NCI-H2107 (cell line): ENCODE data around the gene XYLT1.
"Not testable (repeated sequence)": the region's sequence is repeated elsewhere in the genome, so short reads cannot be mapped to it uniquely, and the experiment has no call there.

Experiments used
- DNase-seq: peaks from one replicate; lab custom pipeline; 2025; lab: John Stamatoyannopoulos, UW

XYLT1 gene, protein sequence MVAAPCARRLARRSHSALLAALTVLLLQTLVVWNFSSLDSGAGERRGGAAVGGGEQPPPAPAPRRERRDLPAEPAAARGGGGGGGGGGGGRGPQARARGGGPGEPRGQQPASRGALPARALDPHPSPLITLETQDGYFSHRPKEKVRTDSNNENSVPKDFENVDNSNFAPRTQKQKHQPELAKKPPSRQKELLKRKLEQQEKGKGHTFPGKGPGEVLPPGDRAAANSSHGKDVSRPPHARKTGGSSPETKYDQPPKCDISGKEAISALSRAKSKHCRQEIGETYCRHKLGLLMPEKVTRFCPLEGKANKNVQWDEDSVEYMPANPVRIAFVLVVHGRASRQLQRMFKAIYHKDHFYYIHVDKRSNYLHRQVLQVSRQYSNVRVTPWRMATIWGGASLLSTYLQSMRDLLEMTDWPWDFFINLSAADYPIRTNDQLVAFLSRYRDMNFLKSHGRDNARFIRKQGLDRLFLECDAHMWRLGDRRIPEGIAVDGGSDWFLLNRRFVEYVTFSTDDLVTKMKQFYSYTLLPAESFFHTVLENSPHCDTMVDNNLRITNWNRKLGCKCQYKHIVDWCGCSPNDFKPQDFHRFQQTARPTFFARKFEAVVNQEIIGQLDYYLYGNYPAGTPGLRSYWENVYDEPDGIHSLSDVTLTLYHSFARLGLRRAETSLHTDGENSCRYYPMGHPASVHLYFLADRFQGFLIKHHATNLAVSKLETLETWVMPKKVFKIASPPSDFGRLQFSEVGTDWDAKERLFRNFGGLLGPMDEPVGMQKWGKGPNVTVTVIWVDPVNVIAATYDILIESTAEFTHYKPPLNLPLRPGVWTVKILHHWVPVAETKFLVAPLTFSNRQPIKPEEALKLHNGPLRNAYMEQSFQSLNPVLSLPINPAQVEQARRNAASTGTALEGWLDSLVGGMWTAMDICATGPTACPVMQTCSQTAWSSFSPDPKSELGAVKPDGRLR

GRCh38 chr16:17470908-17471718 lies at the start of gene XYLT1:
XYLT1 (minus strand) TSS chr16:17470960; CDS start chr16:17470796, 164 bp downstream.
- no peak for DNase-seq

- DNase-seq, result no peak
These were observed 49.4 kb upstream of the XYLT1 start for GRCh38 chr16:17520111-17520510.

- no peak for DNase-seq
These were observed 48.6 kb upstream of the XYLT1 start for GRCh38 chr16:17519101-17519955.

DNA sequence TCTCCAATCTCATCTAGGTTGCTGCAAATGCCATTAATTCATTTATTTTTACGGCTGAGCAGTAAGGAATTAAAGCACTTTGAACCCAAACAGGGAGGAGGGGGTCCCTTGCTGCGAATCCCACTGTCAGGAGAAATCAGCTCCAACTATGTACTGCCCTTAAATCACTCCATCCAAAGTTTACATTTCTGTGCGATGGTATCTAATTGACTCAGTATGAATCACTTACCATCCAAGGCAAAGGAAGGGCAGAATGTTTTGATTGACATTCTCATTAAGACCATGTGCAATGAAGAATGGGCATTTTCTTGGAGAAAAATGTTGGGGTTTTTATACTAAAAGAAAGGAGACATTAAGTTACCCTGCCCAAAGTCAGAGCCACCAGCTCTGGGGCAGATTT lies 47.7 kb upstream of the XYLT1 start:
- no peak for DNase-seq

DNA sequence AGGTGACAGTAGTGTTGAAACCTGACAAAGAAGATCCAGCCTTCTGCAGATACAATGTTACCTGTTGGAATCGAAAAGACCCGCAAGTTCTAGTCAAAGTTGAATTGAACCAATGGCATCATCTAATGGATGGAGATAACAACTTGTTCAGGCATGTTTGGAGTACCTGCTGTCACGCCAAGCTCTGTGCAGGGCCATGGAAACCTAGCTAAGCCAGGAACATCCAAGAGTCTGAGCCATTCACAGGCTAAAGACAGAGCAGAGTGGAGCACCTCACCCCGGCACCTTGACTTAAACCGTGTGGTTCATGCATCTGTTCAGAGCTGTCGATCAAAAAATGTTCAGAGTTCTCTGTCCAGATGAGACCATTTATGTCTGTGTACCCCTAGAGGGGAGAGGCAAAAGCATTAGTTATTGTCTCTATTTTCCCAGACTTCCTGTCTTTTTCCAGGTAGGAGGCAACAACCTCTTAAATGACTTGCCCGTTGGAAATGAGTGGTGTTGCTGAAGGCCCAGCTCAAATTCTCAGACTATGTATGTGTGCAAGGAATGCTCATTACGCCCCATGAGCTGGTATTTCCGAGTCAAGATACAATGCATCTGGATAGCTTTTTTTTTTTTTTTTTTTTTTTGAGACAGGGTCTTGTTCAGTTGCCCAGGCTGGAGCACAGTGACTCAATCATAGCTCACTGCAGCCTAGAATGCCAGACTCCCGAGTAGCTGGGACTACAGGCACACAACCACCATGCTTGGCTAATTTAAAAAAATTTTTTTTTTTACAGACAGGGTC lies 44.9 kb upstream of the XYLT1 start:
- no peak for DNase-seq

DNA sequence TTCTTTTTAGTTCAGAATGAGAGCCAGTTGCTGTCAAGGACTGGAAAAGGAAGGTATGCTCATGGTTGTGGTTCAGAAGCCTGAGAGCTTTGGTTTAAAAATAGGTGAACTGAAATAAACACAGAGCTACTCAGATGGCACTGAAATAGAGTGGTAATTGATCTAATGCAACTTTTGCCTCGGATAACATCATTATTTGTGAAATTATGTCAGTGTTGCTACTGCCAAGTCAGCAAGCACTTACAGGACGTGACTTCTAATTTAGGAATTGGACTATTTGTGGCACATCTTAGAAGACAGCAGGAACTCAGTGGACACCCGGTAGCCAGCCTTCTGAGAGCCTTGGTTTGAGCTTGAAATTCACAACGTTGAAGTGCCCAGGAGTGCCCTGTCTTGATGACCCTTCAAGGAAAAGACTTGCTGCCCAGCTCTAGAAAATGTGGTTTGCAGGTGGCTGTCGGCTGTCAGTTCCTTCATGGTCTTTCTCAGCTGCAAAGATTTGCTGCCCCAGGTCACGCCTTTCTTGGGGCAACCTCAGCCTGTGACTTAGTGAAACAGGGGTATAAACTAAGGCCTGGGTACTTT lies 42.0 kb upstream of the XYLT1 start:
- no peak for DNase-seq

DNA sequence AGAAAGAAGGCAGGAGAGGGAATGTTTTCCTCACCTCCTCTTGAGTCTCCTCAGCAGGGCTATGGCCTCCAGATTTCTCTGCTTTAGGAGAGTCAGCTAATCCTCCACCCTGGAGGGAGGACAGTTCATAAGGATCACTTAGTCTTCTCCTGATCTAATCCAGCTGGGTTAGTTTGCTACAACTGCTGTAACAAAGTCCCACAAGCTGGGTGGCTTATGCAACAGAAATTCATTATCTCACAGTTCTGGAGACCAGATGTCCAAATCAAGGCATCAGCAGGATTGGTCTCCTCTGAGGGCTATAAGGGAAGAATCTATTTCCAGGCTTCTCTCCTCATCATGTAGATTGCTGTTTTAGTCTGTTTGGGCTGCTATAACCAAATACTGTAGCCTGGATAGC lies 40.6 kb upstream of the XYLT1 start:
- DNase-seq, result no peak

- no peak for DNase-seq
These were observed 39.8 kb upstream of the XYLT1 start for GRCh38 chr16:17510567-17510966.

GRCh38 chr16:17509194-17509593 lies 38.4 kb upstream of the XYLT1 start:
- no peak for DNase-seq

- DNase-seq, result no peak
These were observed 37.5 kb upstream of the XYLT1 start for GRCh38 chr16:17508303-17508702.

DNA sequence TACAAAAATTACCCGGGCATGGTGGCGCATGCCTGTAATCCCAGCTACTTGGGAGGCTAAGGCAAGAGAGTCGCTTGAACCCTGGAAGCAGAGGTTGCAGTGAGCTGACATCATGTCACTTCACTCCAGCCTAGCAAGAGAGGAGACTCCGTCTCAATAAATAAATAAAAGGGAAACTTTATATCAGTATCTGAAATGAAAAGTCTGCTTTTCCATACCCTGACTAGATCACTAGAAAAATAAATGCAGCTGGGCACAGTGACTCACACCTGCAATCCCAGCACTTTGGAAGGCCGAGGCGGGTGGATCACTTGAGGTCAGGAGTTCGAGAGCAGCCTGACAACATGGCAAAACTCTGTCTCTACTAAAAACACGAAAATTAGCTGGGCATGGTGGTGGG lies 36.8 kb upstream of the XYLT1 start:
- not testable (repeated sequence) for DNase-seq

GRCh38 chr16:17505828-17506227 lies 35.1 kb upstream of the XYLT1 start:
- not testable (repeated sequence) for DNase-seq

- no peak for DNase-seq
These were observed 33.3 kb upstream of the XYLT1 start for GRCh38 chr16:17504050-17504449.

DNA sequence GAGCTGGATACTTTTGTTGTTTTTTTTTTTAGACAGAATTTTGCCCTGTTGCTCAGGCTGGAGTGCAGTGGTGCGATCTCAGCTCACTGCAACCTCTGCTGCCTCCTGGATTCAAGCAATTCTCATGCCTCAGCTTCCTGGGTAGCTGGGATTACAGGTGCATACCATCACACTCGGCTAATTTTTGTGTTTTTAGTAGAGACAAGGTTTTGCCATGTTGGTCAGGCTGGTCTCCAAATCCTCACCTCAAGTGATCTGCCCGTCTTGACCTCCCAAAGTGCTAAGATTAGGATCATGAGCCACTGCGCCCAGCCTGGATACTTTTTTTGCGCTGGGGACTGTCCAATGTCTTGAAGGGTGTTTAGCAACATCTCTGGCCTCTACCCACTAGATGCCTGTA lies 32.6 kb upstream of the XYLT1 start:
- no peak for DNase-seq

- no peak for DNase-seq
These were observed 30.6 kb upstream of the XYLT1 start for GRCh38 chr16:17501321-17501720.

DNA sequence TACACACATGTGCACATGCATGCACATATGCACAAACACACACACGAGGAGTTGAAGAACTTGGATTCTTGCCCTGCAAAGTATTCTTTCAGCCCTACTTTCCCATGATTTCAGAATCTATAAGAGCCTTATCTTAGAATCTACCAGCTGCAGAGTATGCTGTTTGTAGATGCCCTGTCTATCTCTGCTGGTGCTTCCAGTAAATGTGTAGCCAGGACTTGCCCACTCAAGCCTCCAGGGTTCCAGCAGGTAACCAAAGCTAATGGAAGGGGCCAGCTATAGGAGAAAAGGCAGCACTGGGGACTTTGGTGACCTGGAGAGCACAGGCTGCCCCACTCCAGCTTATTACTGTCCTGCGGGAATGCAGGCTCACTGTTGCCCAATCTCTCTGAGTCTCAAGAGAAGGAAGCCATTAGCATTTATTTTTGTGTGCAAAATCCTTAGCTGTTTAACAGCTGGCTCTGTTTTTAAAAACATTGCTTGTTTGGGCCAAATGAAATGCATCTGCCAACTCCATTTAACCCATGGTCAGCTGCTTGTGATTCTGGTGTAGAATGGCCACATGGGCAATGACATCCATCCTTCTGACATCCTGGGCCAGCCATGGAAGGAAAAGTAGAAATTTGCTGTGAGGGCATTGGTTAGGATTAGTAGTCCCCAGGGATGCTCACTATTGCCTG lies 28.6 kb upstream of the XYLT1 start:
- no peak for DNase-seq

DNA sequence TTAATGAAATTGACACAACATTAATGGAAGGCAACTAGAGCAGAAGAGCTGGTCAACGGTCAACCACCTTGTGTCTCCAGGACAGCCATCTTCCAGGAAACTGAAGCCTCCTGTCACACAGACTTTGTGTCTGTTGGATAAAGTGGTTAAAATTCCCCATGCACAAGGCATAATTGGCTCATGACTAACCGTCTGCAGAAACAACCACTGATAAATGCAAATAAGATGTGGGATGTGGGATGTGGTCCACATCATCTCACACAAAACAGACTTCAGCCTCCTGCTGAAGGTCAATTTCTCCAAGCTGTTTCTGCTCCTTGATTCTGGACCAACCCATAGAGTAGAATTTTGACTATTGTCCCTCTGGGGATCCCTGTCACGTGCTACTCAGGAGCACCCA lies 26.9 kb upstream of the XYLT1 start:
- no peak for DNase-seq

DNA sequence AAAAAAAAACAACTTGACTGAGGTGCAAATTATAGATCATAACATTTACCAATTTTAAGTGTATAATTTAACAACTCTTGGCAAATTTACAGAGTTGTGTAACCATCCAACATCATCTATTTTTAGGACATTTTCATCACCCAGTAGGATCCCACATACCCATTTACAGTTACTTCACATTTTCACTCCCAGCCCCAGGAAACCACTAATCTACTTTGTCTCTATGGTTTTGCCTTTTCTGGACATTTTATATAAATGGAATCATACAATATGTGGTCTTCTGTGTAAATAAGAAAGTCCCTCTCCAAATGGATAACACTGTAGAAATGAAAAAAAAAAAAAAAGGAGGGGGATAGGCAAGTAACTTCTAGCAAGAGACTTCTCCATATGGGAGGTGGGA lies 26.1 kb upstream of the XYLT1 start:
- DNase-seq, result no peak

DNA sequence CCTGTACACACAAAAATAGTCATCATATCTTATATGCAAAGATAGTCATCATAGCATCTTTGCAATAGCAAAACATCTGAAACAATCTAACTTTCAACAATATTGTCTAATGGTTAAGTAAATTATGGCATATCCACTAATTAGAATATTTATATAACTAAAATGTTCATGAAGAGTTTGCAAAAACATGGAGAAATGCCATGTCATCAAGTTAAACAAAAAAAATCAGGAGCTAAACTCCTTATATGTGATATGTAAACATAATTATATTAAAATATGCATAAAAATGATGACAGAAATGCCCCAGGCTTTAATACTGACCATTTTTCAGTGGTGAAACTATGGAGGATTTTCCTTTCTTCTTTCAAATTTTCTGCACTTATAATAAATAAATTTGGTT lies 22.3 kb upstream of the XYLT1 start:
- no peak for DNase-seq
